Suppressor macrophage treated with lipopolysaccharide for 1 hour (primary cell): Measurements from ENCODE around the gene UAP1.
A peak's percentile ranks its signal among the peaks of the same experiment; 100 is the strongest.
"Not testable (repeated sequence)": the region's sequence is repeated elsewhere in the genome, so short reads cannot be mapped to it uniquely, and the experiment has no call there.

Source experiments
- DNase-seq, 3 donors: peaks; one replicate each; pipeline ENCODE4 v3.0.0-alpha.2; 2020 to 2022

The UAP1 gene

GRCh38 chr1:162565460-162565859, 3.9 kb downstream of the UAP1 start:
- DNase-seq, result no peak

GRCh38 chr1:162566870-162567269, 5.3 kb downstream of the UAP1 start:
- DNase-seq, result no peak

GRCh38 chr1:162568802-162569201, 7.3 kb downstream of the UAP1 start:
- no peak for DNase-seq

- peak in 1 of 3 donors; percentile 14 for DNase-seq
Observed at GRCh38 chr1:162570718-162571117, 9.2 kb downstream of the UAP1 start.

GRCh38 chr1:162571121-162571520, 9.6 kb downstream of the UAP1 start:
- not testable (repeated sequence) for DNase-seq

- no peak for DNase-seq
Observed at GRCh38 chr1:162571696-162572095, 10.2 kb downstream of the UAP1 start.

GRCh38 chr1:162573136-162573535, 11.6 kb downstream of the UAP1 start:
- peak in 1 of 3 donors; percentile 8 for DNase-seq

GRCh38 chr1:162578071-162578700, 16.7 kb downstream of the UAP1 start:
- no peak for DNase-seq

- no peak for DNase-seq
Observed at GRCh38 chr1:162578936-162579335, 17.4 kb downstream of the UAP1 start.

- no peak for DNase-seq
Observed at GRCh38 chr1:162580308-162580707, 18.8 kb downstream of the UAP1 start.

GRCh38 chr1:162582901-162583300, 21.4 kb downstream of the UAP1 start:
- DNase-seq, result not testable (repeated sequence)

- not testable (repeated sequence) for DNase-seq
Observed at GRCh38 chr1:162585101-162585500, 23.6 kb downstream of the UAP1 start.

- DNase-seq, result no peak
Observed at GRCh38 chr1:162587347-162587746, 25.8 kb downstream of the UAP1 start.

- DNase-seq, result no peak
Observed at GRCh38 chr1:162587761-162588260, 26.3 kb downstream of the UAP1 start.

- DNase-seq, result no peak
Observed at GRCh38 chr1:162590101-162590500, 28.6 kb downstream of the UAP1 start.

GRCh38 chr1:162590686-162591085, 29.2 kb downstream of the UAP1 start:
- DNase-seq, result no peak

- no peak for DNase-seq
Observed at GRCh38 chr1:162596514-162597170, 35.1 kb downstream of the UAP1 start.

- no peak for DNase-seq
Observed at GRCh38 chr1:162599451-162599850, 37.9 kb downstream of the UAP1 start.

- DNase-seq, result not testable (repeated sequence)
Observed at GRCh38 chr1:162603117-162603516, 41.6 kb downstream of the UAP1 start.

GRCh38 chr1:162605225-162605927, 43.9 kb downstream of the UAP1 start:
- peak; percentile 12 to 32 (median 23) for DNase-seq

- no peak for DNase-seq
Observed at GRCh38 chr1:162609306-162609705, 47.8 kb downstream of the UAP1 start.

- no peak for DNase-seq
Observed at GRCh38 chr1:162612606-162613400, 51.3 kb downstream of the UAP1 start.

- DNase-seq, result no peak
Observed at GRCh38 chr1:162616848-162617247, 55.3 kb downstream of the UAP1 start.
